Renal cortex interstitium (tissue), 11 donors: Measurements from ENCODE around the gene ACSL3. TPM values are rescaled to one million over a fixed set of nuclear protein-coding genes. Genes with fewer than 3 reads are reported as not detected.
"Not testable (repeated sequence)": the region's sequence is repeated elsewhere in the genome, so short reads cannot be mapped to it uniquely, and the experiment has no call there.

Source experiments
- DNase-seq, 11 donors: peaks; one replicate each; pipeline ENCODE4 v3.0.0-alpha.2; 2013; ENCODE audit warnings: low read depth in 9 of 11, low spot score in 4 of 11; ENCODE audit errors: extremely low read depth in 1 of 11
- polyA plus RNA-seq, 3 donors: library from polyadenylated mRNA; unstranded; fragments of 120-200 nt; gene quantifications; one replicate each; pipeline ENCODE4 v1.2.1, GENCODE V29; 2013; ENCODE audit not compliant: insufficient read length in 3 of 3

ACSL3 gene
- polyA plus RNA-seq, 3 donors: 64.4 to 82.1 (median 70.0) TPM

DNA sequence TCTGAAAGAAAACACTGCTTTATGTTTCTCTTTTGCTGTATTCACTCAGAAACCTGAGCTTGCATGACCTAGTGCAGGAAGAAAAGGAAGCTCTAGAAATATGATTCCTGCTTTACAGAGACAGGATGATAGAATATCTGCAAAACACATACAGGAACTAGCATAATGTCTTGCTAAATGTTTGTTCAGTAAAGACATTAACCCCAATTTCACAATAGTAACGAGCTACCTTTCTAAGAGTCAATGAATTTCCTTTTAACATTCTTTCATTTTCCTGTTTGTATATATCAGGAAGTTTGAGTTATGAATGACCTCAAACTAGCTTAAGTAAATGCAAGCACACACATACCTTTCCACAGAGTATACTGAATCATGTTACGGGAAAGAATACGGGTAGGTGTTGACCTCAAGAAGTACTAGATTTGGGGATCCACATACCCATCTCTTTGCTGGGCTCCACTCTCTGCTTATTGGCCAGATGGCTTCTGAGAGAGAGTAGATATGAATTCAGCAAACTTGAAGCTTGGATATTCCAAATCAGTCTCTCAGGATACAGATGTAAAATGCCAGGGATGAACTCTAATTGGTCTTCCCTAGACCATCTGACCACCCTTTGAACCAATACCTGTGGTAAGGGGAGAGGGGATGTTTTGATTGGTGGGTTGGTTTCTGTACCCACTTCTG is 18.2 kb upstream of the ACSL3 start:
- no peak for DNase-seq

DNA sequence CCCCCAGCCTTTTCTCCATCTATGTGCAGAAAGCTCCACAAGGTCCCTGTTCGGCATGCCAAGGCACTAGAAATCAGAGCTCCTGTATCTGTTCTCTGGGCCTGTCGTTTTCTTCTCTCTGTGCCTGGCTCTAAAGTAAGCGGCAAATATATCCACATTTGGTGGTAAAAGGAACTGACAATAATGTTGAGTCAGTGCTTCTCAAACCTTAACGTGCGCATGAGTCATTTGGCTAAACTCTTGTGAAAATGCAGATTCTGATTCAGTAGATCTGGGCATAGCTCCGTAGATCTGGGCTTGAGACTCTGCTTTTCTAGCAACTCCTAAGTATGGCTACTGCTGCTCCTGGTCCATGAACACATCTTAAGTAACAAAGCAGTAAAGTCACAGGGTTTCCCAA is 16.5 kb upstream of the ACSL3 start:
- DNase-seq: no peak

DNA sequence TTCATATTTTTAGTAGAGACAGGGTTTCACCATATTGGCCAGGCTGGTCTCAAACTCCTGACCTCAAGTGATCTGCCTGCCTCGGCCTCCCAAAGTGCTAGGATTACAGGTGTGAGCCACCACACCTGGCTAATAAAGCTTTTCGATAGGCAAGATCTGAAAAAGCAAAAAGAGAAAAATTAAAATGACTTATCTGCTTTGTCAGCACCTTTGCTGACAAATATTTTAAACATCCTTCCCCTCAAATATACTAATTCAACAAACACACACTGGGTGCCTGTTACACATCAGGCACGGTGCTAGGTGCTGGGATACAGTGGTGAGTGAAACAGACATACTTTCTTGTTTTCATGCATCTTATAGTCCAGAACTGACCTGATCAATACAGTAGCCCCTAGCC is 15.5 kb upstream of the ACSL3 start:
- not testable (repeated sequence) for DNase-seq

DNA sequence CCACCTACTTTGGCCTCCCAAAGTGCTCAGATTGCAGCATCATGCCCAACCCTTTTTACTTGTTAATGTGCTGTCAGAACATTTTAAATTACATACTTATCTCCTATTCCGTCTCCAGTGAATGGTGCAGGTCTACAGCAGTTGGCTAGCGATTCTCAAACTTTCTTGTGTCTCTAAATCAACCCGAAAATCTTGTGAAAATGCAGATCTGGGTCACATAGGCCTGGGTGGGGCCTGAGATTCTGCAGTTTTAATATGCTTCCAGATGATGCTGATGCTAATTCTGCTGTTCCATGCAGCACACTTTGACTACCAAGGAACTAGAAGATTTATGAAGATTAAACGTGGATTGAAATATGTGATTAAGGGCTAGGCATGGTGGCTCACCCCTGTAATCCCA is 14.8 kb upstream of the ACSL3 start:
- no peak for DNase-seq

DNA sequence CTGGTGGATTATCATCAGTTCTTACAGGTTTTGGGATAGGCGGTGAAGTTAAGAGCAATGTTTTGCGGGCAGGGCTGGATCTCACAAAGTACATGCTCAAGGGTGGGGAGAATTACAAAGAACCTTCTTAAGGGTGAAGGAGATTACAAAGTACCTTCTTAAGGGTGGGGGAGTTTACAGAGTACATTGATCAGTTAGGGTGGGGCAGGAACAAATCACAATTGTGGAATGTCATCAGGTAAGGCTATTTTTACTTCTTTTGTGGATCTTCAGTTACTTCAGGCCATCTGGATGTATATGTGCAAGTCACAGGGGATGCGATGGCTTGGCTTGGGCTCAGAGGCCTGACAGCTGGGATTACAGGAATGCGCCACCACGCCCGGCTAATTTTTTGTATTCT is 12.8 kb upstream of the ACSL3 start:
- DNase-seq: not testable (repeated sequence)

DNA sequence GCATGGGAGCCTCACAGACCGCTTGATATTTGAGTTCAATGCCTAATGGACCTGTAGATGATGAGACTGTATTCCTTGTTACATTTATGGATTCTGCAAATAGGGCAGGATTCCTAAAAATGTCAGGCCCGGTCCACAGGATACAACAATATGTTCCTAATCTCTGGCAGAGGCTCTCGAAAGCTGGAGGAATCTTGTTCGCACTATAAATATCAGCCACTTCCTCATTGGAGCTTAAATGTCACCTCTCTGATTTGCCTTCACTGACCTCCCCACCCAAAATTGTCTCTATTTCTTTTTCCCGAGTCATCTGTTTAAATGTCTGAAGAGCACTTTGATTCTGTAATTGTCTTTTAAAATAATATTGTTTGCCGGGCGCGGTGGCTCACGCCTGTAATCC is 12.0 kb upstream of the ACSL3 start:
- DNase-seq: no peak

DNA sequence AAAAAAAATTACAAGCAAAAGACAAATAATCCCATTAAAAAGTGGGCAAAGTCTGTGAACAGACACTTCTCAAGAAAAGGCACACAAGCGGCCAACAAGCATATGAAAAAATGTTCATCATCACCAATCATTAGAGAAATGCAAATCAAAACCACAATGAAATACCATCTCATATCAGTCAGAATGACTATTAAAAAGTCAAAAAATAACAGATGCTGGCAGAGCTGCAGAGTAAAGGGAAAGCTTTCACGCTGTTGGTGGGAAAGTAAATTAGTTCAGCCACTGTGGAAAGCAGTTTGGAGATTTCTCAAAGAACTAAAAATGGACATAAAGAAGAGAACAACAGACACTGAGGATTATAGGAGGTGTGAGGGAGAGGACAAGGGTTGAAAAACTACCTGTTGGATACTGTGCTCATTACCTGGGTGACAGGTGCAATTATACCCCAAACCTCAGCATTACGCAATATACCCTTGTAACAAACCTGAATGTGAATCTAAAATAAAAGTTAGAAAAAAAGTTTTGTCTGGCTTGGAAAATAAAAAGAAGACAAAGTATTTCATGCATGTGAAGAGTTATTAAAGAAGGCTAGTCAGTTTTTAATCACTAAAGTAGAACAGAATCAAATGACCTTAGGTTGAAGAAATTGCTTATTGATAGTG is 8.7 kb upstream of the ACSL3 start:
- DNase-seq: no peak

DNA sequence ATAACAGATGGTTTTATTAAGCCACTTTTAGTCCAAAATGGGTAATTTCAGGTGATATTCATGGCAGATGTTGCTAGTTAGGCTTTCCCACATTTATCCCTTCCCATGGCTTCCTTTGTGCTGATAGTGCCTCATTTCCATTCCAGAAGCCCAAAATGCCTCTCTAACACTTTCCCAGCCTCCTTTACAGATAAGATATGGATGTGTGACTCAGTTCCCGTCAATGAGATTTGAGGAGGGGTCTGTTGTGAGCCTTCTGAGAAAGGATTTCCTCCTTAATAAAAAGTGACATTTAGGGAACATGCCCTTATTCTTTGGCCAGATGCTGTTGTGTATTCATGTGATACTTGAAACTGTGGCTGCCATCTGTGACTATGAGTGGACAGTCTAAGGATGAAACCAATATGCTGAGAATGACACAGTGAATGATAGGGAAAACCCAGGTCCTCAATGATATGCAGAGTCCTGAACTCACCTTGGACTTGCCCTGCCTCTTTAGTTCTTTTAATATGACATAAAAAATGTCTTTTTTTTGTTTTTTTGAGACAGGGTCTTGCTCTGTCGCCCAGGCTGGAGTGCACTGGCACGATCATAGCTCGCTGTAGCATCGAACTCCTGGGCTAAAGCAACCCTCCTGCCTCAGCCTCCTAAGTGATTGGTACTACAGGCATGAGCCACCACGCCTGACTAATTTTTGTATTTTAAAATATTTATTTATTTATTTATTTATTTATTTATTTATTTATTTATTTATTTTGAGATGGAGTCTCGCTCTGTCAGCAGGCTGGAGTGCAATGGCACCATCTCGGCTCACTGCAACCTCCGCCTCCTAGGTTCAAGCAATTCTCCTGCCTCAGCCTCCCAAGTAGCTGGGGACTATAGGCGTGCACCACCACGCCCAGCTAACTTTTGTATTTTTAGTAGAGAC is 5.8 kb upstream of the ACSL3 start:
- no peak for DNase-seq

DNA sequence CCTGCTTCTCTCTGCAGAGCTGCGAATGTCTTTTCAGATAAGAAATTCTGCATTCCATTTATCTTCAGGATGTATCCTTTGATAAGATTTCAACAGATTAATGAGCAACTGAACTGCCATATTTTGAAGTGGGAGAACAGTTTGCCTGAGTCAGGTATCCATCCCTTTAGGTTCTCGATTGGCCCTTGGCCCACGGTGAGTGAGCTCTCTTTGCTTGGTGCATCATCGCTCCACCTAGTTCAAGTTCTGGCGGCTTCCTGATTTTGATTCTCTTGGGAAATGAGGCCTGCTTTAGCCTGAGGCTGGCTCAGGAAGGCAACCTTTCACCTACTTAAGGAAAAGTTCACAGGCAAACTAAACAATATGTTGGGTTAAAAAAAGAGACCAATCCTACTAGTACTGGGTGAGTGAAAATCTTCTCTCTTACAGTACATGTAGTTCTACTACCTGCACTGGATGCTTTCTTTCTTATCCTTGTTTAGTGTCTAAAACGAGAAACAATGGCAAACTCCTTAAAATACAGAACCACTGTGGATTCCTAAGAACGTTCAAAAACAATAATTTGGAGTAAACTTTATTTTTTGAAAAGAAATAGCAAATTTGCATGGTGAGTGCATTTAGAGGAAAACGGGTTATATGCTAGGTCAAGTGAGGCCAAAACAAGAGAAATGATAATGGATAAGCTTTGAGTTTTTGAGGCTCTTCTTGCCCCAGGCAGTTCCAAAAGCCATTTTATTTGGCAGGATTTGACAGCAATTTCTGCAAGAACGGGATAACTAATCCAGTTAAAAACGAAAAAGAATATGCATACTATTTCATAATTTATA is 837 bp upstream of the ACSL3 start:
- DNase-seq: peak in 3 of 11 donors; percentile 27 to 46 (median 27)

DNA sequence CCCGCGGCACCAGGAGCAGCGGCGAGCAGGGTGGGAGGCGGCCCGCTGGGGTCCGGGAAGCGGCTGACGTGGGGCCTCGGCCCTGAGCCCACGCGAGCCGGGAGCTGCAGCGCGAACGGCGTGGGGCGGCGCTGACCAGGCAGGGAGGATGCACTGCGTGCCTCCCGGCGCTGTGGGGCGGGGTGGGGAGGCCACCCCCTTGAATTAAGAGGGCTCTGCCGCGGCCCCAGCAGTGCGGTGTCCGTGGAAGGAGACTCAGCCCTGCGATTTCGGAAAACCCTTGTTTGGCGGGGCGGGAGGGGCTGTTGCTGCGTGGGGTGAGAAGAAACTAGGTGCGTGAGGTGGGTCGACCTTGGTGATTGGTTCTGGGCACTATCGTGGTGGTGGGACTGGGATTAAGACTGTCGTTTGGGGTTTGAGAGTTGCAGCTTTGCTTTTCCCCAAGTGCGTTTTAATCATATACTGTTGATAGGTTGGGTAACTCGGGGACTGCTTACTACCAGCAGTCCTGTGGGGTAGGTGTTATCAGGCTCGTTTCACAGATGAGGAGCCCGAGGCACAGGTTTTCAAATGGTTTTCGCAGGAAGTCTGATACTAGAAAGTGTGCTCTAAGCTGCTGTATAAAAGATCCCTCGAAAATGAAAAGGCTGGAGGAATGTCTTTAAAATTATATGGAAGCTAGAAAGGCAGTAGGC is 722 bp downstream of the ACSL3 start:
- peak in 1 of 11 donors; percentile 25 for DNase-seq

DNA sequence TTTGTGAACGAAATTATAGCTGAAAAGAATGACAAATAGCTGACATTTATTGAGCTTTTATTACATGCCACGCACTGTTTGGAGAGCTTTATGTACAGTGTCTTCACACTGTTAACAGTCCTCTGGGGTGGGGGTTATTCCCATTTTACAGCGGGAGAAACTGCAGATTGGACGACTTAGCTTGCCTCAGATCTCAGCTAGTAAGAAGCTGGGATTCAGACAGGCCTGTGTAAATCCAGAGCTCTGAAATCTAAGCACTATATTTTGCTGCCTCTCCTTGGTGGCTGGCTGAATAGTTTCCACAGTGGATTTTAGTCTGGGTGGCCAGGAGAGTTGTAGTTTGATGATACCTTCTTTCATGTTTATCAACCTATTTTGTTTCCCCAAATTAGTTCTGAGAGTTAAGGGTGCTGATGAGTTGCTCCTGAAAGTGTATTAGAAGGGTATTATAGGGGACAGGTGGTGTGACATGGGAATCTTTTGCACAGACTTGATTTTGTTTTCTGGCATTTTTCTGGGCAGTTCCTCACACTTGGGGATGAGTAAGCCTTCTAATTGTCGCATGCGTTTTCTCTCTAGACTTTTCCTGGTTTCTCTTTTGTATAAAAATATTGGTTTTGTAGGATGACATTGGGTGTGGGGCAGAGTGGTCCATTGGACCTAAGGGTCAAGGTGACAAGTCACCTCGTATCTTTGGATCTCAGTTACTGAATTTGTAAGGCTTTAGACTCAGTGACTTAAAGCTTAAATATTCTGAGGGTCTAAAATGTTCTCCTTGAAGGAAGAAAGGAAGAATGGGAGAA is 1.5 kb downstream of the ACSL3 start:
- peak in 3 of 11 donors; percentile 29 to 37 (median 33) for DNase-seq

DNA sequence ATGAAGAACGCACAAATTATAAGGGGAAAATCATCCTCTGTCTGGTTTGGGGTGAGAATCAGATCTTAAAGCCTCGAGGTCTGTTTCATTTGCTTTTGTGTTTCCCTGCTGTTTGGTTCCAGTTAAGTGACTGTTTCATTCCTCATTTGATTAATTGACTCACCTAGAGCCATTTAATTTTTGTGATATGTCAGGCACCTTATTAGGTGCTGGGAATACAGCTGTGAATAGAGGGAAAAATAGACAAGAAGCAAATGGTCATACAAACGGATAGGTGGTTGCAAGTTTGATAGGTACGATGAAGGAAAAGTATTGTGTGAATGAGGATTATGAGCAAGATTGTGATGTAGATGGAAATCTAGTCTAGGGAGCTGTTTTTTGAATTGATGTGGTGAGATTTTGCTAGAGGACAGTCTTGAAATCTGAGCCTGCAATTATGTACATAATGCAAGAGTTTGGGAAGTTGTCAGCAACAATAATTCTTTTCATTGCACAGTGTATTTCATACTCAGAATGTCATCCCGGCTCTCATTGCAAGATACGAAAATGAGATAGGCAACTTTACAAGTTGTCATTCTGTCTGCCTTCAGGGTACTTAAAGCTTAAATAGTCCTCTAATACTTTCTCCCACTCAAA is 2.2 kb downstream of the ACSL3 start:
- no peak for DNase-seq

DNA sequence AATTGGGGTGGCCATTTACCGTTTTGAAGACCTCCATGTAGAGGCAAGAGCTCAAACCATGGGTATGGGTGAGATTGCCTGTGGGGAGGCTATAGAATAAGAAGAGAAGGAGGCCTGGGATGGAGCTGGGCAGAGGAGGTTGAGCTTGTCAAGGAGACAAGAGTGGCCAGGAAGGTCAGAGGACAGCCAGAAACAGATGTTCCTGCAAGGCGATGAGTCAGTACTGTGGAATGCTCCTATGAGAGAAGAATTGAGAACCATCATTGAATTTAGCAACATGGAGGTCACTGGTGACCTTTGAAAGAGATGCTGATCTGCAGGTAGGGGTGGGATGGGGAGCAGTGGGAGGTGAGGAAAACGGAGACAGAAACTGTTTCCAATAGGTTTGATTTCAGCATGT is 3.5 kb downstream of the ACSL3 start:
- DNase-seq: no peak

DNA sequence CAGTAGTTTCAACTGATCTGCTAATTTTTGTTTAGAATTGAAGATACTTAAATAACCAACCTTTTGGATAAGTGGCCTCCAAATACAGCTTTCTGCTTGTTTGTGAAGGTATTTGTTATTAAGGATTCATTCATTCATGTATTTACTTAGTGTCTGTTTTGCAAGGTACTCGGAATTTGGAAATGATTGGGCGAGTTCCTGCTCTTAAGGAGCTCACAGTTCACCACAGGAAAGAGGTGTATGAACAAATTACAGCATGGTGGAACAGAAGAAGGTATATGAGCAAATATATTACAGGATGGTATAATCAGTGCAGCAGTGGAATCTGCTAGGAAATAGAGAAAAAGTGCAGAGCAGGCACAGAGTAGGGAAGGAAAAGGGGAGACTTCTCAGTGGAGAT is 4.5 kb downstream of the ACSL3 start:
- DNase-seq: no peak

DNA sequence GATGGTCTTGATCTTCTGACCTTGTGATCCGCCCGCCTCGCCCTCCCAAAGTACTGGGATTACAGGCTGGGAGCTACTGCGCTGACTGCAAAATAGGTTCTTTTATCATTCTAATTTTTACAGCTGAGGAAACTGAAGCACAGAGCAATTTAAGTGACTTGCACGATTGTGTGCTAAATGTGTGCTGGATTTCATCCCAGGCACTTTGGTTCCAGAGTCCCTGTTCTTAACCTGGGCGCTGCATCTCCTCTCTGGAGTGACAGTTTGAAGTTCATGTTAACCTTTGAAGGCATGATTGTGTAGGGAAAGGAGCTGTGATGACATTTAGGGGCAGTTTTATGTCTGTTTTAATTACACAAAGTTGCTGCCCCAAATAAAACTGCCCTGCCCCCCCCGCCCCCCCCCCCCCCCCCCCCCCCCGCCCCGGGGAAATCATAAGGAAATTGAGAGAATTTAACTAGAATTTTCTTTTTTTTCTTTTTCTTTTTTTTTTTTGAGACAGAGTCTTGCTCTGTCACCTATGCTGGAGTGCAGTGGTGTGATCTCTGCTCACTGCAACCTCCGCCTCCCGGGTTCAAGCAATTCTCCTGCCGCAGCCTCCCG is 5.6 kb downstream of the ACSL3 start:
- no peak for DNase-seq

DNA sequence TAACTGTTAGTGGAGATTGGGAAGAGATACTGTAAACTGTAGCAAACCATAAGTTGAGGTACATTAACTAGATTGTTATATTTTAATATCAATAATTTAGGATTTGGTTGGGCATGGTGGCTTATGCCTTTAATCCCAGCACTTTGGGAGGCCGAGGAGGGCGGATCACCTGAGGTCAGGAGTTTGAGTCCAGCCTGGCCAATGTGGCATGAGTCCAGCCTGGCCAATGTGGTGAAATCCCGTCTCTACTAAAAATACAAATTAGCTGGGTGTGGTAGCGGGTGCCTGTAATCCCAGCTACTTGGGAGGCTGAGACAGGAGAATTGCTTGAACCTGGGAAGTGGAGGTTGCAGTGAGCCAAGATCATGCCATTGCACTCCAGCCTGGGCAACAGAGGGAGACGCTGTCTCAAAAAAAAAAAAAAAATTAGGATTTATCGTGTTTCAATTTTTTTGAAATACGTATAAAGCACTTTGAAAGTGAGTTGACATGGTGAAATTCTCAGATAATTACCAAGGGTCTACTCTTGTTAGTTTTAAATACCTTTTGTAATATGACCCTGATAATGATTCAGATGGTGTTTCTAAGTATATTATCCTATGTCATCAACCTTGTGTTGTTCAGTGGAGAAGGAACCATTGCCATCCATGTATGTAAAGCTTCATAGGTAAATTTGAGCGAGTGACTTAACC is 7.9 kb downstream of the ACSL3 start:
- not testable (repeated sequence) for DNase-seq
